PC-3 (cell line): ENCODE results near the gene RFT1. TPM values are rescaled to one million over a fixed set of nuclear protein-coding genes. Genes with fewer than 3 reads are reported as not detected.
A peak's percentile ranks its signal among the peaks of the same experiment; 100 is the strongest.
"Not testable (repeated sequence)": the region's sequence is repeated elsewhere in the genome, so short reads cannot be mapped to it uniquely, and the experiment has no call there.

Source experiments
- ATAC-seq: fragments of 200-7000 bp; cut with Tn5 transposase; 2 replicates; pipeline ENCODE4 v1.9.1; 2020; ENCODE audit warnings: mild to moderate bottlenecking, moderate library complexity
- BruUV-seq: library from RNA; stranded (reverse); fragments of 400-500 nt; replicated peaks from 2 replicates; lab custom pipeline; 2021; lab: Mats Ljungman, UMichigan
- CTCF ChIA-PET: fragments of 300-600 bp; sonication (Branson Sonifier 250); formaldehyde crosslinking; loops from one replicate; lab custom pipeline; 2022; ENCODE audit warnings: antibody characterized with exemption; lab: Charles Lee
- POLR2A ChIA-PET: fragments of 300-600 bp; sonication (Branson Sonifier 250); formaldehyde crosslinking; loops from one replicate; lab custom pipeline; 2022; ENCODE audit warnings: antibody characterized with exemption; ENCODE audit not compliant: unreplicated experiment; lab: Charles Lee
- DNase-seq: peaks from one replicate; pipeline ENCODE4 v3.0.0-alpha.2; 2015
- H2AFZ ChIP-seq: fragments of 300-600 bp; sonication (generic); 2 replicates; pipeline ENCODE4 v1.6.0; 2016; ENCODE audit warnings: antibody characterized with exemption, low read length
- H3F3A ChIP-seq: fragments of 300-600 bp; sonication (generic); one replicate; pipeline ENCODE4 v1.6.0; 2017; ENCODE audit warnings: antibody characterized with exemption, low read length, control low read depth, mild to moderate bottlenecking; ENCODE audit not compliant: unreplicated experiment
- H3K27ac ChIP-seq: fragments of 300-600 bp; sonication (generic); 2 replicates; pipeline ENCODE4 v1.5.1; 2016; ENCODE audit warnings: mild to moderate bottlenecking, low read length
- H3K27me3 ChIP-seq: fragments of 300-600 bp; sonication (generic); 2 replicates; pipeline ENCODE4 v1.6.1; 2016; ENCODE audit warnings: low read length, mixed read lengths
- H3K36me3 ChIP-seq: fragments of 300-600 bp; sonication (generic); 2 replicates; pipeline ENCODE4 v1.6.1; 2016; ENCODE audit warnings: low read depth, mixed run types, low read length, mixed read lengths
- H3K4me1 ChIP-seq: fragments of 300-600 bp; sonication (generic); 2 replicates; pipeline ENCODE4 v1.5.1; 2016; ENCODE audit warnings: low read length; ENCODE audit not compliant: insufficient read depth
- H3K4me2 ChIP-seq: fragments of 300-600 bp; sonication (generic); 2 replicates; pipeline ENCODE4 v1.6.0; 2016; ENCODE audit warnings: low read length
- H3K4me3 ChIP-seq: fragments of 300-600 bp; sonication (generic); 2 replicates; pipeline ENCODE4 v1.5.1; 2016; ENCODE audit warnings: mild to moderate bottlenecking, low read length, mixed read lengths
- H3K79me2 ChIP-seq: fragments of 300-600 bp; sonication (generic); 2 replicates; pipeline ENCODE4 v1.6.1; 2017; ENCODE audit warnings: low read length, mixed read lengths
- H3K9ac ChIP-seq: fragments of 300-600 bp; sonication (generic); 2 replicates; pipeline ENCODE4 v1.6.0; 2016; ENCODE audit warnings: mild to moderate bottlenecking, low read length
- H3K9me2 ChIP-seq: fragments of 300-600 bp; sonication (generic); replicated peaks from 2 replicates; pipeline ENCODE4 v1.6.1; 2016; ENCODE audit warnings: mixed run types, low read length, mixed read lengths
- H3K9me3 ChIP-seq: fragments of 300-600 bp; sonication (generic); 2 replicates; pipeline ENCODE4 v1.6.1; 2016; ENCODE audit warnings: low read length, mixed read lengths
- H4K20me1 ChIP-seq: fragments of 300-600 bp; sonication (generic); 2 replicates; pipeline ENCODE4 v1.6.1; 2016; ENCODE audit warnings: low read length, mixed read lengths
- CTCF ChIP-seq: fragments of 300-600 bp; sonication (generic); conservative IDR thresholded peaks from 2 replicates; pipeline ENCODE4 v1.5.1; 2017; ENCODE audit warnings: antibody characterized with exemption, low read depth, mild to moderate bottlenecking, low read length
- EZH2 ChIP-seq: fragments of 300-600 bp; sonication (generic); IDR thresholded peaks from one replicate; pipeline ENCODE4 v1.6.1; 2017; ENCODE audit warnings: antibody characterized with exemption, mild to moderate bottlenecking, low read length; ENCODE audit not compliant: unreplicated experiment
- EZH2phosphoT487 ChIP-seq: fragments of 300-600 bp; sonication (generic); IDR thresholded peaks from 2 replicates; pipeline ENCODE4 v1.6.1; 2018; ENCODE audit warnings: mild to moderate bottlenecking, antibody characterized with exemption, low read length, borderline replicate concordance
- intact Hi-C: fragments of 100-400 bp; cut with micrococcal nuclease; formaldehyde crosslinking; loops from 2 replicates; pipeline ENCODE4 v1.9.0; 2023
- total RNA-seq: library from RNA; depleted of rRNA; stranded (reverse); fragments of >200 nt; gene quantifications from 2 replicates; pipeline ENCODE4 v1.2.3, GENCODE V29; 2014

The RFT1 gene
- total RNA-seq, 1 experiment from 2014 or later = 24.6 TPM

GRCh38 chr3:53056442-53056841, 73.8 kb downstream of the RFT1 start:
- Histone ChIP-seq H3K27me3 (no peaks in the 10 kb centered on the region), H3K9me3 (no peaks in the 10 kb centered on the region), H3K4me2 (no peak overlapping the region), H3K4me3 (no peak overlapping the region), H3K36me3 (no peaks in the 10 kb centered on the region), H3K27ac (no peak overlapping the region), H3K4me1 (no peaks in the 10 kb centered on the region), H2AFZ (no peak overlapping the region), H4K20me1 (no peaks in the 10 kb centered on the region), H3F3A (no peaks in the 10 kb centered on the region), H3K79me2 (no peaks in the 10 kb centered on the region), H3K9me2 (no peaks in the 10 kb centered on the region), H3K9ac (no peak overlapping the region)
- peak; percentile 50 for DNase-seq
- ATAC-seq = peak; percentile 98
- intact Hi-C loops = loop anchor here (2.0 kb wide), 1 partner anchor 206 kb away; no protein-coding TSS in a partner anchor
- no TSS peak for BruUV-seq
- POLR2A ChIA-PET = no interaction called here
- TF ChIP-seq EZH2phosphoT487 = no peak
- TF ChIP-seq CTCF = peak; percentile 58
- CTCF ChIA-PET = no interaction called here

- H2AFZ ChIP-seq, POLR2A ChIA-PET, intact Hi-C loops, H3K4me1 ChIP-seq, H4K20me1 ChIP-seq, H3K9me3 ChIP-seq, CTCF ChIA-PET, H3K27ac ChIP-seq, H3F3A ChIP-seq, DNase-seq, BruUV-seq, H3K9ac ChIP-seq, H3K4me3 ChIP-seq, H3K9me2 ChIP-seq, H3K4me2 ChIP-seq, H3K27me3 ChIP-seq, H3K36me3 ChIP-seq, H3K79me2 ChIP-seq, ATAC-seq: not testable (repeated sequence)
Observed at GRCh38 chr3:53054233-53054632, 76.0 kb downstream of the RFT1 start.

GRCh38 chr3:53051929-53052328, 78.3 kb downstream of the RFT1 start:
- Histone ChIP-seq H3K27ac (no peak overlapping the region), H3K36me3 (no peaks in the 10 kb centered on the region), H2AFZ (no peak overlapping the region), H3K9ac (no peak overlapping the region), H3K4me2 (no peak overlapping the region), H3K27me3 (no peaks in the 10 kb centered on the region), H3K9me2 (no peaks in the 10 kb centered on the region), H3K4me1 (no peaks in the 10 kb centered on the region), H3K9me3 (no peaks in the 10 kb centered on the region), H3K79me2 (no peaks in the 10 kb centered on the region), H4K20me1 (no peaks in the 10 kb centered on the region), H3F3A (no peaks in the 10 kb centered on the region), H3K4me3 (no peak overlapping the region)
- ATAC-seq (no peak), DNase-seq (no peak)
- CTCF ChIA-PET = no interaction called here
- no peak for TF ChIP-seq EZH2
- no peak for TF ChIP-seq CTCF
- TF ChIP-seq EZH2phosphoT487 = no peak
- intact Hi-C loops = no loop called here
- POLR2A ChIA-PET = interaction anchor here (0.7 kb wide), 1 partner anchor 88 kb away, joined by 4 read pairs; no protein-coding TSS in a partner anchor
- BruUV-seq = no TSS peak
